Measurements from ENCODE around the gene FIZ1. TPM values are rescaled to one million over a fixed set of nuclear protein-coding genes. Genes with fewer than 3 reads are reported as not detected.

Gene FIZ1
- total RNA-seq, 1 donor from 2014 or later: 4.8 TPM

DNA sequence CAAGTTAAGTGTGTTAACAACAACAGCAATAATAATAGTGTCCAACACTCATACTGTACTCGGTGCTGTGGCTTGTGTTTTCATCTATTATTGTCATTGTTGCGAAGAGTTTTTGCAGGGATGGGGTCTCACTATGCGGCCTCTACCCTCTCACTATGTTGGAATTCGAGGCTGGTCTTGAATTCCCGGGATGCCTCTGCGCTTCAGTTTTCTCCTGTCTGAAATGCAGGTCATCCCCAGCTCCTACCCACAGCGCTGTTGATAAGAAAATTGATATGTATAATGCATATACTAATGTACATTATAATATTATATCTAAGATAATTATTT, 49.0 kb downstream of the FIZ1 start:
- H3K4me3 Mint-ChIP-seq: peak overlapping the region; percentile 75
- Histone ChIP-seq H2AFZ (replicated peaks) (peak overlapping the region; percentile 8), H3K4me2 (peak overlapping the region; percentile 72), H3F3A (ENCODE audit: low read depth) (peaks cover 62% of the 10 kb centered on the region), H3K9ac (no peak overlapping the region), H3K4me1 (peaks cover 74% of the 10 kb centered on the region), H4K20me1 (ENCODE audit: low read depth) (no peaks in the 10 kb centered on the region), H3K9me3 (ENCODE audit: low read depth) (no peaks in the 10 kb centered on the region), H3K4me3 (peak overlapping the region; percentile 45), H3K36me3 (no peaks in the 10 kb centered on the region), H3K27me3 (no peaks in the 10 kb centered on the region), H3K79me2 (ENCODE audit: low read depth) (no peaks in the 10 kb centered on the region), H3K27ac (peak overlapping the region; percentile 82)
- no peaks in the 10 kb centered on the region for H3K9me3 Mint-ChIP-seq
- peaks cover 66% of the 10 kb centered on the region for H3K4me1 Mint-ChIP-seq
- TF ChIP-seq, protein P1, sequence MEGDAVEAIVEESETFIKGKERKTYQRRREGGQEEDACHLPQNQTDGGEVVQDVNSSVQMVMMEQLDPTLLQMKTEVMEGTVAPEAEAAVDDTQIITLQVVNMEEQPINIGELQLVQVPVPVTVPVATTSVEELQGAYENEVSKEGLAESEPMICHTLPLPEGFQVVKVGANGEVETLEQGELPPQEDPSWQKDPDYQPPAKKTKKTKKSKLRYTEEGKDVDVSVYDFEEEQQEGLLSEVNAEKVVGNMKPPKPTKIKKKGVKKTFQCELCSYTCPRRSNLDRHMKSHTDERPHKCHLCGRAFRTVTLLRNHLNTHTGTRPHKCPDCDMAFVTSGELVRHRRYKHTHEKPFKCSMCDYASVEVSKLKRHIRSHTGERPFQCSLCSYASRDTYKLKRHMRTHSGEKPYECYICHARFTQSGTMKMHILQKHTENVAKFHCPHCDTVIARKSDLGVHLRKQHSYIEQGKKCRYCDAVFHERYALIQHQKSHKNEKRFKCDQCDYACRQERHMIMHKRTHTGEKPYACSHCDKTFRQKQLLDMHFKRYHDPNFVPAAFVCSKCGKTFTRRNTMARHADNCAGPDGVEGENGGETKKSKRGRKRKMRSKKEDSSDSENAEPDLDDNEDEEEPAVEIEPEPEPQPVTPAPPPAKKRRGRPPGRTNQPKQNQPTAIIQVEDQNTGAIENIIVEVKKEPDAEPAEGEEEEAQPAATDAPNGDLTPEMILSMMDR (IDR thresholded peaks at IDR 0.05): no peak
- TF ChIP-seq EZH2 (IDR thresholded peaks at IDR 0.05) (no peak), EZH2phosphoT487 (IDR thresholded peaks at IDR 0.05) (no peak)
- H3K36me3 Mint-ChIP-seq: no peaks in the 10 kb centered on the region
- H3K27ac Mint-ChIP-seq: peak overlapping the region; percentile 26
- no peak for DNase-seq (ENCODE audit: low spot score)
- H3K27me3 Mint-ChIP-seq (ENCODE audit: insufficient read depth, low read depth): peaks cover 19% of the 10 kb centered on the region

DNA sequence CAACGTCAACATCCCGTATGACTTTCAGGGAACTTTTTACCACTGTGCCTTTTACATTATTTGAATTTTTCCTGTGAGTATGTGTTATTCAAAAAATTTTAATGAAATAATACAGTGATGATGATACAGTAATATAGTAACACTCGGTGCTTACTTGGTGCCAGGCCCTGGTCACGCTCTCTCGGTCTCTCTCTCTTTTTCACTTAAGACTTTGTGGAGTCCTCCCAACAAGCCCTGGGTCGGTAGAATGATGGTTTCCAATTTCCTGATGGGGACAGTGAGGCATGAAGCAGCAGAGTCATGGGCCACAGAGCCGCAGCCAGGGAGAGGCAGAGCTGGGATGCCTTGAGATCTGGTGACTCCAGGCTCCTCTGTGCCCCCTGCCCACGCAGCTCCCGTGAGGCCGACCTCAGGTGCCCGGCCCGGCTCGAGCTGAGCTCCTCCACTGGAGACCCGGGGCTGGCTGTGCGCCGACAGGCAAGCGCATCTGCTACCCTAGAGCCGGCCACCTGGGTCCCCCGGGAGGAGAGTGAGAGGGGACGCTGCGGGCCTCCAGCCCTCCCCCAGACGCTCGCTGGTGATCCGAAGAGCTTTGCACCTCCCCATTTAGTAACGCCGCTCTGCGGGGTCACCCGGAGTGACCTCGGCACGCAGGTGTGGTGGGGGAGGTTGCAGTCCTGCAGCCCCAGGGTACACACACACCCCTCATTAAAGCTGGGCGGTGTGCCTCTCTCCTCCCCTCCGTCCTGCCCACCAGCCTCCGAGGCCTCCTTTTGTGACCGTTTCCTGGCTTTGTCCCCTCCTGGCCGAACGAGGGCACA, 49.6 kb downstream of the FIZ1 start:
- Histone ChIP-seq H2AFZ (replicated peaks) (peak overlapping the region; percentile 8), H3K36me3 (no peaks in the 10 kb centered on the region), H3K4me3 (peak overlapping the region; percentile 45), H4K20me1 (ENCODE audit: low read depth) (no peaks in the 10 kb centered on the region), H3K27ac (peak overlapping the region; percentile 82), H3K4me2 (peak overlapping the region; percentile 72), H3F3A (ENCODE audit: low read depth) (peaks cover 56% of the 10 kb centered on the region), H3K4me1 (peaks cover 73% of the 10 kb centered on the region), H3K79me2 (ENCODE audit: low read depth) (no peaks in the 10 kb centered on the region), H3K9me3 (ENCODE audit: low read depth) (no peaks in the 10 kb centered on the region), H3K27me3 (no peaks in the 10 kb centered on the region), H3K9ac (no peak overlapping the region)
- Mint-ChIP-seq H3K4me1 (peaks cover 62% of the 10 kb centered on the region), H3K27me3 (ENCODE audit: insufficient read depth, low read depth) (peaks cover 17% of the 10 kb centered on the region), H3K27ac (peak overlapping the region; percentile 26), H3K4me3 (peak overlapping the region; percentile 75), H3K36me3 (no peaks in the 10 kb centered on the region), H3K9me3 (no peaks in the 10 kb centered on the region)
- TF ChIP-seq, protein P1 (IDR thresholded peaks at IDR 0.05): peak; percentile 32
- TF ChIP-seq EZH2phosphoT487 (IDR thresholded peaks at IDR 0.05): no peak
- DNase-seq (ENCODE audit: low spot score): peak; percentile 88

DNA sequence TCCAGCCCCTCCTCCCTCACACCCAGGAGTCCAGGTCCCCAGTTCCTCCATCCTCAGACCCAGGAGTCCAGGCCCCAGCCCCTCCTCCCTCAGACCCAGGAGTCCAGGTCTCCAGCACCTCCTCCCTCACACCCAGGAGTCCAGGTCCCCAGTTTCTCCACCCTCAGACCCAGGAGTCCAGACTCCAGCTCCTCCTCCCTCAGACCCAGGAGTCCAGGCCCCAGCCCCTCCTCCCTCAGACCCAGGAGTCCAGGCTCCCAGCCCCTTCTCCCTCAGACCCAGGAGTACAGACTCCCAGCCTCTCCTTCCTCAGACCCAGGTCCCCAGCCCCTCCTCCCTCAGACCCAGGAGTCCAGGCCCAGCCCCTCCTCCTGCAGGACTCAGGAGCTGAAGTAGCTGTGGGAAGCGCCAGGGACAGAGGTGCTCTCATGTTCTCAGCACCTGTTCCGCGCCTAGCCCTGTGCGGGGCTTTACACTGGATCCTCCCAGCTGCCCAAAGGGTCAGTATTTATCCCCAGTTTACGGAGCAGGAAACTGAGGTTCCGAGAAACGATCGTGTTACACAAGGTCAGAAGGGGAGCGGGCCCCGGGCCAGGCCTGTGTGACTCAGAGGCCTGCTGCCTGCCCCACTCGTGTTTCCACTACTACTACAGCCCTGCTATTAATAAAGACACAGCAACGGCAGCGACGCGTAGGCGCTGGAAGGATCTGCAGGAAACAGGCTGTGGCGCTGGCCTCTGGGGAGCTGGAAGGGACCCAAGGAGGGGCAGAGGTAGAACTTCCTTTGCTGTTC, 52.3 kb downstream of the FIZ1 start:
- H3K9me3 ChIP-seq (ENCODE audit: low read depth): no peaks in the 10 kb centered on the region
- peak; percentile 42 for DNase-seq (ENCODE audit: low spot score)
- no peaks in the 10 kb centered on the region for H3K79me2 ChIP-seq (ENCODE audit: low read depth)
- Mint-ChIP-seq H3K4me3 (no peak overlapping the region), H3K9me3 (peaks cover 6% of the 10 kb centered on the region), H3K36me3 (peaks cover 3% of the 10 kb centered on the region), H3K4me1 (peaks cover 37% of the 10 kb centered on the region), H3K27me3 (ENCODE audit: insufficient read depth, low read depth) (peaks cover 21% of the 10 kb centered on the region), H3K27ac (peak overlapping the region; percentile 94)
- no peaks in the 10 kb centered on the region for H4K20me1 ChIP-seq (ENCODE audit: low read depth)
- H3K4me1 ChIP-seq: peaks cover 47% of the 10 kb centered on the region
- no peak overlapping the region for H3K4me3 ChIP-seq
- no peak for TF ChIP-seq EZH2 (IDR thresholded peaks at IDR 0.05)
- TF ChIP-seq, protein P1 (IDR thresholded peaks at IDR 0.05): no peak
- TF ChIP-seq EZH2phosphoT487 (IDR thresholded peaks at IDR 0.05): no peak
- H3K4me2 ChIP-seq: peak overlapping the region; percentile 49
- H2AFZ ChIP-seq (replicated peaks): no peak overlapping the region
- H3K9ac ChIP-seq: no peak overlapping the region
- peaks cover 29% of the 10 kb centered on the region for H3F3A ChIP-seq (ENCODE audit: low read depth)
- peak overlapping the region; percentile 59 for H3K27ac ChIP-seq
- no peaks in the 10 kb centered on the region for H3K27me3 ChIP-seq
- no peaks in the 10 kb centered on the region for H3K36me3 ChIP-seq

All from neural progenitor cell (in vitro differentiated cells).